Type B pancreatic cell (in vitro differentiated cells): Measurements from ENCODE around the gene GYS2. TPM values are rescaled to one million over a fixed set of nuclear protein-coding genes. Genes with fewer than 3 reads are reported as not detected.
A peak's percentile ranks its signal among the peaks of the same experiment; 100 is the strongest.

Source experiments
- DNase-seq: peaks from one replicate; pipeline ENCODE4 v3.0.0; 2021; ENCODE audit warnings: mixed read lengths; ENCODE audit not compliant: unreplicated experiment; ENCODE audit errors: extremely low spot score
- H3K27ac Mint-ChIP-seq: 2 replicates; pipeline ENCODE4 v1.8.0; 2021; ENCODE audit warnings: mild to moderate bottlenecking, mixed read lengths
- H3K27me3 Mint-ChIP-seq: 2 replicates; pipeline ENCODE4 v1.8.0; 2021; ENCODE audit warnings: mixed read lengths
- H3K36me3 Mint-ChIP-seq: 2 replicates; pipeline ENCODE4 v1.8.0; 2021; ENCODE audit warnings: mixed read lengths
- H3K4me1 Mint-ChIP-seq: one replicate; pipeline ENCODE4 v1.8.0; 2021; ENCODE audit warnings: mixed read lengths; ENCODE audit not compliant: unreplicated experiment
- H3K4me3 Mint-ChIP-seq: 2 replicates; pipeline ENCODE4 v1.8.0; 2021; ENCODE audit warnings: mild to moderate bottlenecking, mixed read lengths
- H3K9me3 Mint-ChIP-seq: 2 replicates; pipeline ENCODE4 v1.8.0; 2021; ENCODE audit warnings: mixed read lengths
- CTCF ChIP-seq: fragments of 200-600 bp; sonication (generic); conservative IDR thresholded peaks from 2 replicates; pipeline ENCODE4 v1.5.0; 2021; ENCODE audit warnings: antibody characterized with exemption, mild to moderate bottlenecking
- total RNA-seq: library from RNA; stranded (reverse); gene quantifications from 2 replicates; pipeline ENCODE4 v1.2.1, GENCODE V29; 2021; ENCODE audit warnings: low replicate concordance

Gene GYS2
- total RNA-seq, 1 donor from 2014 or later: not detected

- H3K27me3 Mint-ChIP-seq: peaks cover 67% of the 10 kb centered on the region
- DNase-seq: no peak
- H3K27ac Mint-ChIP-seq: peak overlapping the region; percentile 1
These were observed 77.8 kb downstream of the GYS2 start for GRCh38 chr12:21526721-21527345.

GRCh38 chr12:21526053-21526452, 78.6 kb downstream of the GYS2 start, which contains the start of gene SPX:
Gene SPX (plus strand): TSS chr12:21526296. CDS start chr12:21526473, 177 bp downstream.
- no peak for TF ChIP-seq CTCF
- Mint-ChIP-seq H3K27ac (peak within 1 kb of the TSS; percentile 1), H3K9me3 (no peaks in the 10 kb centered on the region), H3K4me1 (peaks cover 3% of the 10 kb centered on the region), H3K4me3 (peak within 1 kb of the TSS; percentile 84), H3K27me3 (peaks cover 60% of the 10 kb centered on the region), H3K36me3 (peaks cover 12% of the 10 kb centered on the region)
- DNase-seq: no peak

More at GRCh38 chr12:21526721-21527345, 77.8 kb downstream of the GYS2 start:
- TF ChIP-seq CTCF: no peak
- Mint-ChIP-seq H3K4me3 (peak overlapping the region; percentile 84), H3K36me3 (peaks cover 12% of the 10 kb centered on the region), H3K4me1 (peaks cover 3% of the 10 kb centered on the region), H3K9me3 (no peaks in the 10 kb centered on the region)

GRCh38 chr12:21523148-21523547, 81.5 kb downstream of the GYS2 start:
- Mint-ChIP-seq H3K4me3 (no peak overlapping the region), H3K9me3 (no peaks in the 10 kb centered on the region), H3K4me1 (peaks cover 3% of the 10 kb centered on the region), H3K27ac (no peak overlapping the region), H3K27me3 (peaks cover 34% of the 10 kb centered on the region), H3K36me3 (peaks cover 8% of the 10 kb centered on the region)
- no peak for DNase-seq
- no peak for TF ChIP-seq CTCF

- H3K4me1 Mint-ChIP-seq: no peaks in the 10 kb centered on the region
- no peaks in the 10 kb centered on the region for H3K9me3 Mint-ChIP-seq
- H3K27ac Mint-ChIP-seq: no peak overlapping the region
- peaks cover 22% of the 10 kb centered on the region for H3K27me3 Mint-ChIP-seq
- H3K36me3 Mint-ChIP-seq: peaks cover 9% of the 10 kb centered on the region
- no peak for DNase-seq
- TF ChIP-seq CTCF: no peak
- H3K4me3 Mint-ChIP-seq: no peak overlapping the region
These were observed 83.1 kb downstream of the GYS2 start for GRCh38 chr12:21521541-21521940.

GRCh38 chr12:21518451-21518850, 86.2 kb downstream of the GYS2 start:
- H3K36me3 Mint-ChIP-seq: peaks cover 13% of the 10 kb centered on the region
- H3K9me3 Mint-ChIP-seq: no peaks in the 10 kb centered on the region
- H3K4me3 Mint-ChIP-seq: no peak overlapping the region
- DNase-seq: no peak
- no peaks in the 10 kb centered on the region for H3K4me1 Mint-ChIP-seq
- H3K27ac Mint-ChIP-seq: no peak overlapping the region
- H3K27me3 Mint-ChIP-seq: peaks cover 2% of the 10 kb centered on the region
- TF ChIP-seq CTCF: no peak

- Mint-ChIP-seq H3K27ac (no peak overlapping the region), H3K36me3 (peaks cover 20% of the 10 kb centered on the region), H3K9me3 (no peaks in the 10 kb centered on the region), H3K4me1 (no peaks in the 10 kb centered on the region), H3K4me3 (no peak overlapping the region), H3K27me3 (no peaks in the 10 kb centered on the region)
- DNase-seq: no peak
- TF ChIP-seq CTCF: no peak
These were observed 88.4 kb downstream of the GYS2 start for GRCh38 chr12:21516281-21516680.
